ENCODE results near the gene PLLP.

GRCh38 chr16:57244463-57244766 is 40.1 kb downstream of the PLLP start:
- TF ChIP-seq CTCF (IDR thresholded peaks at IDR 0.05 in 8 of 11, conservative IDR thresholded peaks at IDR 0.05 in 3 of 11) (no peak), POLR2AphosphoS5 (IDR thresholded peaks at IDR 0.05) (no peak), POLR2A (IDR thresholded peaks at IDR 0.05) (no peak)

Data from spleen (tissue), 7 donors.